Kidney epithelial cell (primary cell): Measurements from ENCODE around the gene SIPA1L3. TPM values are rescaled to one million over a fixed set of nuclear protein-coding genes. Genes with fewer than 3 reads are reported as not detected.

Experiments used
- DNase-seq: peaks from one replicate; pipeline ENCODE4 v3.0.0-alpha.2; 2010; ENCODE audit warnings: low read depth
- H3K27me3 ChIP-seq: 2 replicates; pipeline ENCODE4 v1.6.0; 2011; ENCODE audit warnings: low read length; ENCODE audit not compliant: control insufficient read depth, insufficient read depth
- H3K36me3 ChIP-seq: 2 replicates; pipeline ENCODE4 v1.5.1; 2011; ENCODE audit warnings: low read length; ENCODE audit not compliant: control insufficient read depth, insufficient read depth
- H3K4me3 ChIP-seq: 2 replicates; pipeline ENCODE4 v1.5.1; 2011; ENCODE audit warnings: low read depth, mild to moderate bottlenecking, control low read depth, low read length
- CTCF ChIP-seq: IDR thresholded peaks from 2 replicates; pipeline ENCODE4 v1.5.1; 2011; ENCODE audit warnings: mild to moderate bottlenecking, moderate library complexity, low read length, control low read depth, inconsistent platforms; ENCODE audit not compliant: insufficient read depth, poor library complexity, severe bottlenecking
- total RNA-seq: library from RNA; depleted of rRNA; stranded (reverse); fragments of >200 nt; gene quantifications from 2 replicates; pipeline ENCODE4 v1.2.3, GENCODE V29; 2015

The SIPA1L3 gene
- total RNA-seq, 1 donor from 2014 or later = 40.4 TPM

GRCh38 chr19:37925212-37925611, 18.2 kb downstream of the SIPA1L3 start:
- Histone ChIP-seq H3K27me3 (no peaks in the 10 kb centered on the region), H3K4me3 (no peak overlapping the region), H3K36me3 (peaks cover 1% of the 10 kb centered on the region)
- no peak for DNase-seq
- no peak for TF ChIP-seq CTCF

DNA sequence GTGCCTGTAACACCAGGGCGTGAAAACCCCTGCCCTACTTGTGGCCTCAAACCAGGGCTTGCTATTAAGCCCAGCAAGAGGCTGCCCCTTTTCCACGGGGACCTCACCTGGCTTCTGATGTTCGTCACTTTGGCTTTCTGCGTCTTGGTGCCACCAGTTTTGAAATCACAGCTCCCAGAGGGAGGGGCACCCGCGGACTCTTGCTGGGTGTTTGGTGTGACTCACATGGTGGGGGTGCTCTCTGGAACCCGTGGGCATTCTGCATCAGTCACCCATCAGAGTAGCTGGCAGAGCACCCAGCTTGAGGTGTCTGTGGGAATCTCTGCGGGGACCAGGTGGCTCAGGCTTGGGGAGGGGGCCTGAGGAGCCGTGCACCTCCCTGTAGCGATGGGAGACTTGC, 19.2 kb downstream of the SIPA1L3 start:
- H3K36me3 ChIP-seq = peaks cover 1% of the 10 kb centered on the region

DNA sequence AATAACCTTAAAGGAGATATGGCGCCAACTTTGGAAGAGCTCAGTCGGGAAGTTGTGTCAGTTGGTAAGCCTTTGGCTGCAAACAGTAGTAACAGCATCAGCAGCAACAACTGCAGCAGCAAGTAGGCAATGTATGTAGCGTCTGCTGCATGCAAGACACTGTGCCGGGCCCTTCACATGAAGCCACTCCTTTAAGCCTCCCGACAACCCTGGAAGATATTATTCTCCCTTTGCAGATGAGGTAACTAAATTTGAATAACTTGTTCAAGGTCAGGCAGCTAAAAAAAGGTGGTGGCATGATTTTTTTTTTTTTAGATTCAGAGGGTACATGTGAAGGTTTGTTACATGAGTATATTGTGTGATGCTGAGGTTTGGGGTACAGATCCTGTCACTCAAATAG, 19.7 kb downstream of the SIPA1L3 start:
- Histone ChIP-seq H3K27me3 (no peaks in the 10 kb centered on the region), H3K4me3 (no peak overlapping the region), H3K36me3 (peaks cover 1% of the 10 kb centered on the region)
- DNase-seq = no peak
- TF ChIP-seq CTCF = no peak

More for the DNA sequence above, 19.2 kb downstream of the SIPA1L3 start:
- no peak for TF ChIP-seq CTCF
- H3K27me3 ChIP-seq = no peaks in the 10 kb centered on the region
- DNase-seq = no peak
- H3K4me3 ChIP-seq = no peak overlapping the region

- no peak for DNase-seq
- H3K4me3 ChIP-seq = no peak overlapping the region
- H3K36me3 ChIP-seq = peaks cover 1% of the 10 kb centered on the region
- H3K27me3 ChIP-seq = no peaks in the 10 kb centered on the region
- TF ChIP-seq CTCF = no peak
Measured at GRCh38 chr19:37928527-37929286, 21.7 kb downstream of the SIPA1L3 start.

DNA sequence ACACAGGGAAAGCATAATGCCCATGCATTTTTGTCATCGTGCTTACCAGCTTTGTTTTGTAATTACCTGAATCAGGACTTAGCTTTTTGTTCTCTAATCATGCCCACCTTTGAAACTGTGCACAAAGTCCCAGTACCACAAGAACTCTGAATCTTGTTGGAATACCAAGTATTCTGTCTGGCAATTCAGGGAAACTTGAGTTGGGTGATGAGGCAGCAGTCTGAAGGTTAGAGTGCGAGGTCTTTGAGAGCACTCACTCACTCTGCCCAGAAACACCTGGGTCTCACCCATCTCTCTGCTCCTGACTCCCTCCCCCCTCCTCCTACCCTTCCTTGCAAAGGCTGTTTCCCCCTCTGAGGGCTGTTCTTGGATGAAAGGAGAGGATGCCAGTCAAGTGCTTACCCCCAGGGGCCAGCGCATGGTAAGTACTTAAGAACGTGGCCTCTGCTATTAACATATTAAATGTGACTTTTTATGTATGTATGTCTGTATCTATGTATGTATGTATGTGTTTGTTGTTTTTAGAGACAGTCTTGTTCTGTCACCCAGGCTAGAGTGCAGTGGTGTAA, 22.4 kb downstream of the SIPA1L3 start:
- Histone ChIP-seq H3K4me3 (no peak overlapping the region), H3K27me3 (no peaks in the 10 kb centered on the region), H3K36me3 (peaks cover 1% of the 10 kb centered on the region)
- no peak for TF ChIP-seq CTCF
- no peak for DNase-seq
